HG02870 (cell line): ENCODE data around the gene IGSF22.

ENCODE experiments used
- ATAC-seq: cut with Tn5 transposase; IDR thresholded peaks from one replicate; pipeline ENCODE4 v1.9.1; 2021; ENCODE audit warnings: mild to moderate bottlenecking, moderate library complexity; ENCODE audit not compliant: unreplicated experiment

Gene IGSF22

GRCh38 chr11:18714443-18714780 lies 11.6 kb downstream of the IGSF22 start:
- ATAC-seq: no peak

- ATAC-seq: no peak
Measured at GRCh38 chr11:18713646-18714442, 12.1 kb downstream of the IGSF22 start.

GRCh38 chr11:18710545-18710944 lies 15.4 kb downstream of the IGSF22 start:
- no peak for ATAC-seq

- no peak for ATAC-seq
Measured at GRCh38 chr11:18709414-18709813, 16.6 kb downstream of the IGSF22 start.

GRCh38 chr11:18707811-18708340 lies 18.1 kb downstream of the IGSF22 start:
- no peak for ATAC-seq

- ATAC-seq: no peak
Measured at GRCh38 chr11:18706330-18707243, 19.4 kb downstream of the IGSF22 start.

GRCh38 chr11:18705651-18706281 lies 20.2 kb downstream of the IGSF22 start:
- no peak for ATAC-seq

GRCh38 chr11:18704698-18705097 lies 21.3 kb downstream of the IGSF22 start:
- no peak for ATAC-seq

GRCh38 chr11:18704045-18704645 lies 21.8 kb downstream of the IGSF22 start:
- no peak for ATAC-seq

- no peak for ATAC-seq
Measured at GRCh38 chr11:18703001-18703763, 22.8 kb downstream of the IGSF22 start.

- no peak for ATAC-seq
Measured at GRCh38 chr11:18701614-18702216, 24.3 kb downstream of the IGSF22 start.

GRCh38 chr11:18700872-18701271 lies 25.1 kb downstream of the IGSF22 start:
- no peak for ATAC-seq

GRCh38 chr11:18700375-18700774 lies 25.6 kb downstream of the IGSF22 start:
- no peak for ATAC-seq

GRCh38 chr11:18699848-18700261 lies 26.1 kb downstream of the IGSF22 start:
- ATAC-seq: no peak

GRCh38 chr11:18699269-18699596 lies 26.8 kb downstream of the IGSF22 start:
- ATAC-seq: no peak

- peak; percentile 93 for ATAC-seq
Measured at GRCh38 chr11:18698341-18699268, 27.4 kb downstream of the IGSF22 start, which contains the start of gene TMEM86A. Gene TMEM86A (plus strand): TSS chr11:18698779. CDS start chr11:18698887, 108 bp downstream.

- ATAC-seq: no peak
Measured at GRCh38 chr11:18697576-18697975, 28.4 kb downstream of the IGSF22 start.

GRCh38 chr11:18696638-18697225 lies 29.3 kb downstream of the IGSF22 start:
- no peak for ATAC-seq
